GM21515 (cell line): ENCODE data around the gene TTLL6.

ENCODE experiments used
- ATAC-seq: cut with Tn5 transposase; IDR thresholded peaks from one replicate; pipeline ENCODE4 v1.9.1; 2021; ENCODE audit not compliant: unreplicated experiment

Gene TTLL6

GRCh38 chr17:48738803-48739526 is 78.1 kb downstream of the TTLL6 start:
- no peak for ATAC-seq

GRCh38 chr17:48738424-48738802 is 78.6 kb downstream of the TTLL6 start:
- ATAC-seq = no peak

- no peak for ATAC-seq
These were observed 79.5 kb downstream of the TTLL6 start for GRCh38 chr17:48737330-48738043.

- no peak for ATAC-seq
These were observed 82.0 kb downstream of the TTLL6 start for GRCh38 chr17:48735062-48735351.

- ATAC-seq = no peak
These were observed 82.5 kb downstream of the TTLL6 start for GRCh38 chr17:48734333-48735061.

GRCh38 chr17:48733632-48734328 is 83.2 kb downstream of the TTLL6 start:
- ATAC-seq = no peak

GRCh38 chr17:48732688-48733629 is 84.1 kb downstream of the TTLL6 start:
- no peak for ATAC-seq

- ATAC-seq = no peak
These were observed 85.7 kb downstream of the TTLL6 start for GRCh38 chr17:48731355-48731754.

- no peak for ATAC-seq
These were observed 86.8 kb downstream of the TTLL6 start for GRCh38 chr17:48730240-48730550.

GRCh38 chr17:48729335-48730239 is 87.4 kb downstream of the TTLL6 start:
- no peak for ATAC-seq

- ATAC-seq = no peak
These were observed 88.5 kb downstream of the TTLL6 start, which contains the start of gene HOXB13 for GRCh38 chr17:48728232-48729231. HOXB13 (minus strand) TSS chr17:48728750; CDS start chr17:48728593, 157 bp downstream.

- ATAC-seq = no peak
These were observed 89.4 kb downstream of the TTLL6 start for GRCh38 chr17:48727415-48728175.

GRCh38 chr17:48726916-48727286 is 90.1 kb downstream of the TTLL6 start:
- no peak for ATAC-seq

GRCh38 chr17:48726114-48726915 is 90.7 kb downstream of the TTLL6 start:
- ATAC-seq = no peak

- no peak for ATAC-seq
These were observed 91.6 kb downstream of the TTLL6 start for GRCh38 chr17:48725288-48726064.

- ATAC-seq = no peak
These were observed 92.1 kb downstream of the TTLL6 start for GRCh38 chr17:48725004-48725287.
